Inferior parietal cortex (tissue), 1 donor: ENCODE results near the gene HBQ1.
"Not testable (repeated sequence)": the region's sequence is repeated elsewhere in the genome, so short reads cannot be mapped to it uniquely, and the experiment has no call there.

Experiments
- DNase-seq: peaks from one replicate; pipeline ENCODE4 v3.0.0-alpha.2; 2016; ENCODE audit errors: extremely low spot score

Gene HBQ1

GRCh38 chr16:180101-180675 is at the start of gene HBQ1:
Gene HBQ1 (plus strand): TSS chr16:180459. CDS start chr16:180487, 28 bp downstream.
- no peak for DNase-seq

DNA sequence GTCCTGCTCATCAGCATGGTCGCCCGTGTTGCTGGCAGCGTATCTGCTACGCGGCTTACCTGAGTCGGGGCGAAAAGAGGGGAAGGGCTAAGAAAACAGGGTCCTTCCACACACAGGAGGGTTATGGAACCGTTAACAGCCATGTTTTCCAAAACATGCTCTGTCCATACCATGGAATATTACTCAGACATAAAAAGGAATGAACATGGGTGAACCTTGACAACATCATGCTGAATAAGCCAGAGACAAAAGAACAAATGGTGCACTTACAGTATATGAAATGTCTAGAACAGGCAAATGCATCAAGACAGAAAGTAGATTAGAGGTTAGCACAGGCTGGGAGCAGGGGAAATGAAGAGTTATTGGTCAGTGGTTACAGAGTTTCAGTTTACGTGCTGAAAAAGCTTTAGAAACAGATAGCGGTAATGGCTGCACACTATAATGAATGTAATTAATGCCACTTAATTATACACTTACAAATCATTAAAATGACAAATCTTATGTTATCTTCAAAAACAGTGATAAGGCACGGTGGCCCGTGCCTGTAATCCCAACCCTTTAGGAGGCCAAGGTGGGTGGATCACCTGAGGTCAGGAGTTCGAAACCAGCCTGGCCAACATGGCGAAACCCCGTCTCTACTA is 49.6 kb upstream of the HBQ1 start:
- DNase-seq: no peak

DNA sequence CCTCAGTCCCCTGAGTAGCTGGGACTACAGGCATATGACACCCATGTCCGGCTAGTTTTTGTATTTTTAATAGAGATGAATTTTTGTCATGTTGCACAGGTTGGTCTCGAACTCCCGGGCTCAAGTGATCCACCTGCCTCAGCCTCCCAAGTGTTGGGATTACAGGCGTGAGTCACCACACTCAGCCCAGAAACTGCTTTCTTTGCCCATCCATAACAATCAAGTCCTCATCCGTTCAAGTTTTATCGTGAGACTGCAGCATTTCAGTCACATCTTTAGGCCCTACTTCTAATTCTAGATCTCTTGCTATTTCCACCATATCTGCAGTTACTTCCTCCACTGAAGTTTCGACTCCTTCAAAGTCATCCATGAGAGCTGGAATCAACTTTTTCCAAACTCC is 48.1 kb upstream of the HBQ1 start:
- no peak for DNase-seq

- no peak for DNase-seq
Measured at GRCh38 chr16:133716-134115, 46.5 kb upstream of the HBQ1 start.

- DNase-seq: no peak
Measured at GRCh38 chr16:138049-138417, 42.2 kb upstream of the HBQ1 start.

DNA sequence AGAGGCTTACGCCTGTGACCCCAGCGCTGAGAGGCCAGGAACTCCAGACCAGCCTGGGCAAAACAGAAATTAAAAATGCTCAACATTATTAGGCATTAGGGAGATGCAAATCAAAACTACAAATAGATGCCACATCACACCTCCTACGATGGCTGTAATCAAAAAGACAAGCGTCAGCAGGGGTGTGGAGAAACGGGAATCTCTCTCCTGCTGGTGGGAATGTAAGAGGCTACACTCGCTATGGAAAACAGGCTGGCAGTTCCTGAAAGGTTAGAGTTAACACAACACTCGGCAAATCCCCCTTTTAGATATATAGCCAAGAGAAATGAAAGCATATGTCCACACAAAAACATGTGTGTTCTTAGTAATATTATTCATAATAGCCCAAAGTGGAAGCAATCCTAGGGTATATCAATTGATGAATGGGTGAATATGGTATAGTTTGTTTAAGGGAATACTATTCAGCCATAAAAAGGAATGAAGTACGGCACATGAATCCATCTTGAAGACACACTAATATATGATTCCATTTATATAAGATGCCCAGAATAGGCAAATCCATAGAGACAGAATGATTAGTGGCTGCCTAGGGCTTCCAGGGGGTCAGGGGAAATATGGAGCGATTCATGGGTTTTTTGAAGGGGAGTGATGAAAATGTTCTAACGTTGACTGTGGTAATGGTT is 39.9 kb upstream of the HBQ1 start:
- no peak for DNase-seq

- no peak for DNase-seq
Measured at GRCh38 chr16:142405-142967, 37.8 kb upstream of the HBQ1 start.

DNA sequence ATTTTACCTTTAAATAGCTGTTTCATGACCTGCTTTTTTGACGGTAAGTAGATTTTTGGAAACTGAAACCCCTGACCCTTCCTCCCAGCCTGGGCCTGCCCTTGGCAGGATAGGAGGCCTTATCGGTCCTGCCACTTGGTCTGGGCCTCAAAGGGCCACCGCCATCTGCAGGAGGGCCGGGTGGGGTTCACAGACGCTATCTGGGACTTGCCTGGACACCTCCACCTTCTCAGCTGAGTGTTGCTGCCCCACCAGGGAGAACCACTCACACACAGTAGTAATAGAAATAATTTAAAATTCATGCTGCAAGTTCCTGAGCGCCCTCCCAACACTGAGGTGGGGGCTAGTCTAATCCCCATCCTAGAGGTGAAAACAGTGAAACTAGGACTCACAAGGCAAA is 37.2 kb upstream of the HBQ1 start:
- DNase-seq: no peak

GRCh38 chr16:143456-143855 is 36.8 kb upstream of the HBQ1 start:
- no peak for DNase-seq

- no peak for DNase-seq
Measured at GRCh38 chr16:144797-145252, 35.4 kb upstream of the HBQ1 start.

GRCh38 chr16:146646-147045 is 33.6 kb upstream of the HBQ1 start:
- DNase-seq: no peak

DNA sequence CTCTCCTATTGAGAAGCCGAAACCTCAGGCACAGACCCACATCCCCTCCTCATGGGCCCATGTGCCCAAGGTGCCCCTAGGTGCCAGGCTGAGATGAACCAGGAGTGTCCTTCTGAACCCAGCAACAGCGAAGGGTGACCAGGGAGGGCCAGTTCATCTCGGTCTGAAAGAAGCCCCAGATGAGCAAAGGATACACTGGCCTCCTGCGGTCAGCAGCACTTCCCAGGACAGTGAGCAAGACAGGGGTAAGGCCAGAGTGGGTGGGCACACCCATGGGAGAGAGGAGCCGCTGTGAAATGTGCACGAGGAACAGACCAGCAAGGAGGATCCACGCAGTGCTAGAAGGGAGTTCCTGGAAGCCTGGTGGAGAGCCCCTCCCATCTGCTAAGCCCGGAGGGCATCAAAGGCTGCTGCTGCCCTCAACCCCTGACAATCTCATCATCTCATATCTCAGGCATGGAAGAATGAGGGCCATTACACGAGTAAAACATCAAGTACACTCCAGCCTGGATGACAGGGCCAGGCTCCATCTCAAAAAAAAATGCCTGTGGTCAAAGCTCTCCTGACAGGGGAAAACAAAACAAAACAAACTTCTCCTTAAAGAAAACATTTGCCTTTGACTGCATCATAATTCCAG is 31.1 kb upstream of the HBQ1 start:
- no peak for DNase-seq

GRCh38 chr16:152141-153128 is 27.8 kb upstream of the HBQ1 start, which contains the start of gene HBZ:
Gene HBZ (plus strand): TSS chr16:152644. CDS start chr16:152910, 266 bp downstream.
- DNase-seq: no peak

GRCh38 chr16:153129-153521 is 27.1 kb upstream of the HBQ1 start:
- not testable (repeated sequence) for DNase-seq

DNA sequence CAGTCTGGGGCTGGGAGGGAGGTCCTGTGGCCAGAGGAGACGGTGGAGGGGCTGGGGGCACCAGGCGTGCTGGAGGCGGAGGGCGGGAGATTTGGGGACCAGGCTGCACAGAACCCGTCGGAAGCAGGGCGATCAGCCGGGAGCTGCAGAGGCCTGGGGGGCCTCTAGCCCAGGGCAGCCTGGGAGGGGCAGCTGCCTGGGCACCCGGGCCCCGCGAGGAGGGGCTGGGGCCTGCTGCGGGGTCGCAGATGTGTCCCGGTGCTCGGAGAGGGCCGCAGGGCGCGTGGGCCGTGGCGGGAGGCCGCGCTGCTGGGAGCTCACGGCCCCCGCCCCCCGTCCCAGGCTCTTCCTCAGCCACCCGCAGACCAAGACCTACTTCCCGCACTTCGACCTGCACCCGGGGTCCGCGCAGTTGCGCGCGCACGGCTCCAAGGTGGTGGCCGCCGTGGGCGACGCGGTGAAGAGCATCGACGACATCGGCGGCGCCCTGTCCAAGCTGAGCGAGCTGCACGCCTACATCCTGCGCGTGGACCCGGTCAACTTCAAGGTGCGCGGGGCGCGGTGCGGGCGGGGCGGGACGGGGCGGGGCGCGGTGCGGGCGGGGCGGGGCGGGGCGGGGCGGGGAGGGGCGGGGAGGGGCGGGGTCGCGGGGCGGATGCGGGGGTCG is 26.6 kb upstream of the HBQ1 start:
- not testable (repeated sequence) for DNase-seq

DNA sequence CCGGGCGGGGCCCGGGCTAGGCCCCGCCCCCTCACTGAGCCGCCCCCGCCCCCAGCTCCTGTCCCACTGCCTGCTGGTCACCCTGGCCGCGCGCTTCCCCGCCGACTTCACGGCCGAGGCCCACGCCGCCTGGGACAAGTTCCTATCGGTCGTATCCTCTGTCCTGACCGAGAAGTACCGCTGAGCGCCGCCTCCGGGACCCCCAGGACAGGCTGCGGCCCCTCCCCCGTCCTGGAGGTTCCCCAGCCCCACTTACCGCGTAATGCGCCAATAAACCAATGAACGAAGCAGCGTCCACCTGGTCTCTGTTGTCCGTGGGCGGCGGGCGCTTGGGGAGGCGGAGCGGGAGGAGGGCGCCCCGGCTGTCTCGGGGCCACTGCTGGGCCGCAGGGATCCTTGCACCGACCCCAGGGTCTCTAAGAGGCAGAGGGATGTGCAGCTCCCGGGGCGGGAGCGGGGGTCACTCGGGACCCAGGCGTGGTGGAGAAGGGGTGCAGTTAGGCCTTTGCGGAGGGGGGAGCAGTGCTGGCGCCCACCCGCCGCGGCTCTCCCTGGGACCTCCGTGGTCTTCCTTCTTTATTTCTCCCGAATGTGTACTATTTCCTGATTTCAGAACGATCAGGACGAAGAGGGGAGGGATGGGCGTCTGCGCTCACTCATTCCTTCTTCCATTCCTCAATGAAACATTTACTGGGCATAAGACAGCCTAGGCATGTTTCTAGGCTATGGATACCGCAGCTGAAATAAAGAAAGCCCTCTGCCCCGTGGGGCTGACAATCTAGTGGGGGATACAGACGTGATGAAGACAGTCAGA is 25.8 kb upstream of the HBQ1 start:
- no peak for DNase-seq

- DNase-seq: no peak
Measured at GRCh38 chr16:155031-155398, 25.2 kb upstream of the HBQ1 start.

DNA sequence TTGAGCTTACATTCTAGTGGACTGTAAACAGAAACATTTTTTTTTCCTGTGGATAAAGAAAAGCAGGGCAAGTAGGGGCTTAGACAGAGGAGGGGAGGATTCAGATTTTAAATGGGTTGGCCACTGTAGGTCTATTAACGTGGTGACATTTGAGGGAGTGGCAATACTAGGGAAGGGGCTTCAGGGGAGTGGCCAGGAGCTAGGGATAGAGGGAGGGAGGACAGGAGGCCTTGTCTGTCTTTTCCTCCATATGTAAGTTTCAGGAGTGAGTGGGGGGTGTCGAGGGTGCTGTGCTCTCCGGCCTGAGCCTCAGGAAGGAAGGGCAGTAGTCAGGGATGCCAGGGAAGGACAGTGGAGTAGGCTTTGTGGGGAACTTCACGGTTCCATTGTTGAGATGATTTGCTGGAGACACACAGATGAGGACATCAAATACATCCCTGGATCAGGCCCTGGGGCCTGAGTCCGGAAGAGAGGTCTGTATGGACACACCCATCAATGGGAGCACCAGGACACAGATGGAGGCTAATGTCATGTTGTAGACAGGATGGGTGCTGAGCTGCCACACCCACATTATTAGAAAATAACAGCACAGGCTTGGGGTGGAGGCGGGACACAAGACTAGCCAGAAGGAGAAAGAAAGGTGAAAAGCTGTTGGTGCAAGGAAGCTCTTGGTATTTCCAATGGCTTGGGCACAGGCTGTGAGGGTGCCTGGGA is 21.0 kb upstream of the HBQ1 start:
- DNase-seq: no peak

DNA sequence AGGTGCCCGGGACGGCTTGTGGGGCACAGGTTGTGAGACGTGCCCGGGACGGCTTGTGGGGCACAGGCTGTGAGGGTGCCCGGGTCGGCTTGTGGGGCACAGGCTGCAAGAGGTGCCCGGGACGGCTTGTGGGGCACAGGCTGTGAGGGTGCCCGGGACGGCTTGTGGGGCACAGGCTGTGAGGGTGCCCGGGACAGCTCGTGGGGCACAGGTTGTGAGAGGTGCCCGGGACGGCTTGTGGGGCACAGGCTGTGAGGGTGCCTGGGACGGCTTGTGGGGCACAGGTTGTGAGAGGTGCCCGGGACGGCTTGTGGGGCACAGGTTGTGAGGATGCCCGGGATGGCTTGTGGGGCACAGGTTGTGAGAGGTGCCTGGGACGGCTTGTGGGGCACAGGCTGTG is 20.0 kb upstream of the HBQ1 start:
- DNase-seq: not testable (repeated sequence)
